GM10266 (cell line): ENCODE results near the gene DNAH12.
A peak's percentile ranks its signal among the peaks of the same experiment; 100 is the strongest.

ENCODE experiments used
- DNase-seq: peaks from one replicate; pipeline ENCODE4 v3.0.0; 2012; ENCODE audit errors: extremely low spot score
- TF ChIP-seq, protein P1 (sequence below): IDR thresholded peaks from 2 replicates; pipeline ENCODE4 v1.5.1; 2012; ENCODE audit warnings: mild to moderate bottlenecking, low read depth; ENCODE audit not compliant: control insufficient read depth, insufficient read depth; ENCODE audit errors: missing control alignments

The DNAH12 gene

DNA sequence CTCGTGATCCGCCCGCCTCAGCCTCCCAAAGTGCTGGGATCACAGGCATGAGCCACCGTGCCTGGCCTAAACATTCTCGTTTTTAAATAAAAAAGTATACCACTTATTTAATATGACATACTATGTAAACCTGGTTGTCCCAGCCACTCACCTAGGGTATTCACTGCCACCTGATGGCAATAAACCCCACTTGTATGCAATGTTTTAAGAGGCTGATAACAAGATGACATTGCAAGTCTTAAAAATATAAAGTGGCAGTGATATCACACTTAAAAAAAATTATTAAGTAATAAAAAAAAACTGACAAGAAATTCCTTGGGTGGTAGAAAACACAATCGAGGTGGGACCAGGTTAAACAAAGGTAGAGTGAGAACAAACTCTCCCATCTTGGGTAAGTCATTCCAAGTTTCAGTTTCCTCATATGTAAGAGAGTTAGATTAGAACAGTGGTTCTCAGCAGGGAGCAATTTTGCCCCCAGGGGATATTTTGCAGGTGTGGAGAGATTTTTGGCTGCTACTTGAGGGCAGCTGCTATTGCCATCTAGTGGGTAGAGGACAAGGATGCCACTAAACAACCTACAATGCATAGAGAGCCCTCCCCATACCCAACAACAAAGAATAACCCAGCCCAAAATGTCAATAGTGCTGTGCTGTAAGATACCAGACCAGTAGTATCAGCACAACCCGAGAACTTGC, 38.5 kb upstream of the DNAH12 start:
- DNase-seq = no peak
- TF ChIP-seq, protein P1, sequence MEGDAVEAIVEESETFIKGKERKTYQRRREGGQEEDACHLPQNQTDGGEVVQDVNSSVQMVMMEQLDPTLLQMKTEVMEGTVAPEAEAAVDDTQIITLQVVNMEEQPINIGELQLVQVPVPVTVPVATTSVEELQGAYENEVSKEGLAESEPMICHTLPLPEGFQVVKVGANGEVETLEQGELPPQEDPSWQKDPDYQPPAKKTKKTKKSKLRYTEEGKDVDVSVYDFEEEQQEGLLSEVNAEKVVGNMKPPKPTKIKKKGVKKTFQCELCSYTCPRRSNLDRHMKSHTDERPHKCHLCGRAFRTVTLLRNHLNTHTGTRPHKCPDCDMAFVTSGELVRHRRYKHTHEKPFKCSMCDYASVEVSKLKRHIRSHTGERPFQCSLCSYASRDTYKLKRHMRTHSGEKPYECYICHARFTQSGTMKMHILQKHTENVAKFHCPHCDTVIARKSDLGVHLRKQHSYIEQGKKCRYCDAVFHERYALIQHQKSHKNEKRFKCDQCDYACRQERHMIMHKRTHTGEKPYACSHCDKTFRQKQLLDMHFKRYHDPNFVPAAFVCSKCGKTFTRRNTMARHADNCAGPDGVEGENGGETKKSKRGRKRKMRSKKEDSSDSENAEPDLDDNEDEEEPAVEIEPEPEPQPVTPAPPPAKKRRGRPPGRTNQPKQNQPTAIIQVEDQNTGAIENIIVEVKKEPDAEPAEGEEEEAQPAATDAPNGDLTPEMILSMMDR = peak; percentile 24

DNA sequence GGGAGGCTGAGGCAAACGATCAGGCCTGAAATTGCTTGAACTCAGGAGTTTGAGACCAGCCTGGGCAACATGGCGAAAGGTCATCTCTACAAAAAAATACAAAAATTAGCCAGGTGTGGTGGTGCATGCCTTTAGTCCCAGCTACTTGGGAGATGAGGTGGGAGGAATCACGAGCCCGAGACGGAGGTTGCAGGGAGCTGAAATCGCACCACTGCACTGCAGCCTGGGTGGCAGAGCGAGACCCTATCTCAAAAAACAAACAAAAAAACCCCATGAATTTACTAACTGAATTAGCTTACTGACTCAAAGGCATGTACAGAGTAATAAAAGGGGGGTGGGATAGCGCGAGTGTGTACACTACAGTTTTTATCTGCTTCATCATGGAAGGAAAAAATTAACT, 33.7 kb upstream of the DNAH12 start:
- TF ChIP-seq, protein P1 = no peak
- DNase-seq = no peak

DNA sequence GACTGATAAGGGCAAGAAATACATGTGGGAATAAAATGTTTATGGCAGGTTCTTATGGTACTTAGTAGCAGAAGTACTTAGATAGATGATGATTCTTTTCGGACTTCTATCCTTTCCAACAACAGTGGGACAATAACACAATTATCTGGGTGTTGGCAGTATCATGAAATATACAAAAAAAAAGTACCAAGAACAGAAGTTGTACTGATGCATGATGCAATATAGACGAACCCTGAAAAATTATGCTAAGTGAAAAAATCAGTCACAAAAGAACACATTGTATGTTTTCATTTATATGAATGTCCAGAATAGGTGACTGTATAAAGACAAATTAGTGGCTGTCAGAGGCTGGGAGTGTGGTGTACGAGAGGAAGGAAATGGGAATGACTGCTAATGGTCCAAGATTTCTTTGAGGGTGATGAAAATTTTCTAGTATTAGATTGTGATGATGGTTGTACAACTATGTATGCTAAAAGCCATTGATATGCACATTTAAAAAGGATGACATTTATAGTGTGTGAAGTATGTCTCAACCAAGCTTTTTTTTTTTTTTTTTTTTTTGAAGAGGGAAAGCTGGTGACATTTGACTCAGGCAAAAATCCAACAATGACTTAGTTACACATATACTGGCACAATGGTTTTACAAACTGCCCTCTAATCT, 32.0 kb upstream of the DNAH12 start:
- no peak for DNase-seq
- TF ChIP-seq, protein P1 = no peak

DNA sequence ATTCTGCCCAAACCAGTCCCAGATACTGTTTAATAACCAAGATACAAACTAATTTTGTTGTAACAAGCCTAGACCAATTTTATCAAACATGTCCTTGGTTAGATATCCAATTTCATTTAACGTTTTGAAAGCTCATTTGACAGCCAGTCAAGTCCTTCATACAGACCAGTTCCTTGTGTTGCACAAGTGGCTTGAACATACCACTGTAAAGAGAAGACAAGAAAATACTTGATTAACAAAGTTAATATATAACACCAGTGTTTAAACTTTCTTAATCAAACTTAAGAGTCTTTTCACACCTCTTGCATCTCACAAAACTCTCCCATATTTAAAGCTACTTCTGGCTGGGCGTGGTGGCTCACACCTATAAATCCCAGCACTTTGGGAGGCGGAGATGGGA, 28.0 kb upstream of the DNAH12 start:
- DNase-seq = no peak

DNA sequence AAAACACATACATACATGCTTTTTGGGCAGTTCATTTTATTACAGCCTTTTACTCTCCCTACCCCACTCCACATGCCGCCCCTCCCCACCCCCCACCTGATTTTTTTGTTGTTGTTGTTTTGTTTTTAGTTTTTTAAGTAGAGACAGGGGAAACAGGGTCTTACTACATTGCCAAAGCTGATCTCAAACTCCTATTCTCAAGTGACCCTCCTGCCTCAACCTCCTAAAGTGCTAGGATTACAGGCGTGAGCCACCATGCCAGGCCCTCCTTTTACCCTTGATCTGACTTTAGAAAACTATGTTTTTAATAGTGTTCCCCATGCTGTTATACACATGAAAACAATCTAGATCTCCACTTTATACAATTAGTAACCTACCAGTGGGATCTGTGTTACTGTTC, 26.7 kb upstream of the DNAH12 start:
- TF ChIP-seq, protein P1 = no peak

More for the DNA sequence above, 28.0 kb upstream of the DNAH12 start:
- TF ChIP-seq, protein P1 = no peak

DNA sequence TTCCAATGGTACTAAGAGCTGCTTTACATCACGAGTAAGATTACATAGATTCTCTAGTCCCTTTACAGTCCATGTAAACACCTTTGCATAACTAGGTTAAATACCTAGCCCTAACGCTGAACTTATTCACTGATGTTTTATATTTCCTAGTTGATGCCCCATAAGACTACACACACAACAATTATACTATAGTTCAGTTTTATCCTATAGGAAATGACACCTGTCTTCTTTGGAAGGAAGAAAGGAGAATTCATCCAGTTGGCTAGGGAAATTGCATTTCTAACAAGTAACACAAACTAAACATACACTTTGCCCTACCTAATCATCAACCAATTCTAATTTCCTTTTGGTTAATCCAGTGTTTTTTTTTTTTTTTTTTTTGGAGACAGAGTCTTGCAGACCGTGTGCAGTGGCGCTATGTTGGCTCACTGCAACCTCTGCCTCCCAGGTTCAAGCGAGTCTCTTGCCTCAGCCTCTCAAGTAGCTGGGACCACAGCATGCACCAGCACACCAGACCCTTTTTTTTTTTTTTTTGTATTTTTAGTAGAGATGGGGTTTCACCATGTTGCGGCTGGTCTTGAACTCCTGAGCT, 25.8 kb upstream of the DNAH12 start:
- TF ChIP-seq, protein P1 = no peak

More for the DNA sequence above, 26.7 kb upstream of the DNAH12 start:
- no peak for DNase-seq

DNA sequence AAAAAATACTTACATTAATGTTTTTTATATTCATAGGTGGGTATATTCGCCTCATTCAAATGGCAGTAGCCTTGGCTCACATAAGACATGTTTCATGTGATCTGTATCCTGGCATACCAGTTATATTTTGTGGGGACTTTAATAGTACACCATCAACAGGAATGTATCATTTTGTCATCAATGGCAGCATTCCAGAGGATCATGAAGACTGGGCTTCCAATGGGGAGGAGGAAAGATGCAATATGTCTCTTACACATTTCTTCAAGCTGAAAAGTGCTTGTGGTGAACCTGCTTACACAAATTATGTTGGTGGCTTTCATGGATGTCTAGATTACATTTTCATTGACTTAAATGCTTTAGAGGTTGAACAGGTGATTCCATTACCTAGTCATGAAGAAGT, 15.4 kb upstream of the DNAH12 start:
- DNase-seq = no peak
- TF ChIP-seq, protein P1 = no peak

More for the DNA sequence above, 25.8 kb upstream of the DNAH12 start:
- no peak for DNase-seq
